CD4-positive, CD25-positive, alpha-beta regulatory T cell (primary cell): ENCODE measurements around the gene BTD. TPM values are rescaled to one million over a fixed set of nuclear protein-coding genes. Genes with fewer than 3 reads are reported as not detected.

Experiments
- ATAC-seq, 2 donors: fragments of 150-1000 bp; cut with Tn5 transposase; one replicate each; pipeline ENCODE4 v1.10.0; 2021; ENCODE audit warnings: low read depth in 2 of 2, moderate number of reproducible peaks in 2 of 2, moderate library complexity in 1 of 2
- DNase-seq, 3 donors: peaks; one replicate each; pipeline versions ENCODE4 v3.0.0 to v3.0.0-alpha.2; 2012 to 2022; ENCODE audit warnings: mixed read lengths in 1 of 3
- H3K27ac ChIP-seq: one replicate; pipeline ENCODE4 v1.7.0; 2013; ENCODE audit warnings: mild to moderate bottlenecking, low read length; ENCODE audit not compliant: insufficient read depth, poor library complexity, severe bottlenecking
- H3K27me3 ChIP-seq: one replicate; pipeline ENCODE4 v1.7.0; 2013; ENCODE audit warnings: low read length; ENCODE audit not compliant: control insufficient read depth, insufficient read depth
- H3K36me3 ChIP-seq: one replicate; pipeline ENCODE4 v1.7.0; 2013; ENCODE audit warnings: mild to moderate bottlenecking, low read length, moderate library complexity; ENCODE audit not compliant: control insufficient read depth, insufficient read depth
- H3K4me1 ChIP-seq: 2 replicates; pipeline ENCODE4 v1.7.0; 2013; ENCODE audit warnings: mild to moderate bottlenecking, low read length; ENCODE audit not compliant: insufficient read depth, control insufficient read depth, poor library complexity, severe bottlenecking
- H3K4me3 ChIP-seq: one replicate; pipeline ENCODE4 v1.7.0; 2013; ENCODE audit warnings: low read depth, mild to moderate bottlenecking, low read length, moderate library complexity
- H3K9me3 ChIP-seq, 2 experiments: 1 replicate in 1 of 2; 2 replicates in 1 of 2; pipeline ENCODE4 v1.7.0; 2013; ENCODE audit warnings: low read length in 2 of 2, mild to moderate bottlenecking in 1 of 2, moderate library complexity in 1 of 2; ENCODE audit not compliant: control insufficient read depth in 2 of 2
- H3K27ac Mint-ChIP-seq, 3 donors: one replicate each; pipeline ENCODE4 v1.8.0; 2020 to 2022; ENCODE audit warnings: mild to moderate bottlenecking in 3 of 3, mixed read lengths in 3 of 3, moderate library complexity in 2 of 3
- H3K27me3 Mint-ChIP-seq: one replicate; pipeline ENCODE4 v1.8.0; 2022; ENCODE audit warnings: mild to moderate bottlenecking, mixed read lengths
- H3K36me3 Mint-ChIP-seq: one replicate; pipeline ENCODE4 v1.8.0; 2020; ENCODE audit warnings: mixed read lengths
- H3K4me1 Mint-ChIP-seq, 4 donors: one replicate each; pipeline ENCODE4 v1.8.0; 2020 to 2022; ENCODE audit warnings: mixed read lengths in 4 of 4, mild to moderate bottlenecking in 1 of 4
- H3K4me3 Mint-ChIP-seq, 4 donors: one replicate each; pipeline ENCODE4 v1.8.0; 2020 to 2022; ENCODE audit warnings: mild to moderate bottlenecking in 4 of 4, mixed read lengths in 4 of 4, moderate library complexity in 3 of 4
- H3K9me3 Mint-ChIP-seq, 7 donors: one replicate each; pipeline ENCODE4 v1.8.0; 2020 to 2022; ENCODE audit warnings: mixed read lengths in 7 of 7, mild to moderate bottlenecking in 3 of 7, moderate library complexity in 2 of 7
- polyA plus RNA-seq, 4 donors: library from polyadenylated mRNA; unstranded; fragments of 300-500 nt; fragmentation: Illumina TruSeq; gene quantifications; one replicate each; pipeline ENCODE4 v1.2.3, GENCODE V29; 2021
- total RNA-seq: library from RNA; stranded (reverse); gene quantifications from one replicate; pipeline ENCODE4 v1.2.3, GENCODE V29; 2022

The BTD gene
- total and polyA plus RNA-seq, 5 donors from 2014 or later, result 22.7 to 35.8 (median 33.4) TPM

- Mint-ChIP-seq H3K4me1 (peaks cover 4 to 11% (median 5%) of the 10 kb centered on the region in 4 donors), H3K9me3 (peaks cover 1 to 21% (median 8%) of the 10 kb centered on the region in 7 donors), H3K27me3 (no peaks in the 10 kb centered on the region), H3K36me3 (peaks cover 9% of the 10 kb centered on the region), H3K27ac (no peak overlapping the region), H3K4me3 (no peak overlapping the region)
- Histone ChIP-seq H3K9me3 (peaks cover 17 to 24% of the 10 kb centered on the region in 2 experiments), H3K27me3 (no peaks in the 10 kb centered on the region), H3K36me3 (no peaks in the 10 kb centered on the region), H3K4me3 (no peak overlapping the region), H3K4me1 (no peaks in the 10 kb centered on the region), H3K27ac (no peak overlapping the region)
- DNase-seq (no peak), ATAC-seq (no peak)
Observed at GRCh38 chr3:15660055-15660935, 58.8 kb downstream of the BTD start.

GRCh38 chr3:15664144-15664543 is 62.6 kb downstream of the BTD start:
- Mint-ChIP-seq H3K4me1 (peaks cover 21 to 33% (median 26%) of the 10 kb centered on the region in 4 donors), H3K9me3 (peaks cover 0 to 15% (median 3%) of the 10 kb centered on the region in 7 donors), H3K27me3 (no peaks in the 10 kb centered on the region), H3K36me3 (peaks cover 20% of the 10 kb centered on the region), H3K4me3 (no peak overlapping the region), H3K27ac (no peak overlapping the region)
- Histone ChIP-seq H3K27ac (no peak overlapping the region), H3K4me3 (no peak overlapping the region), H3K36me3 (peaks cover 4% of the 10 kb centered on the region), H3K27me3 (no peaks in the 10 kb centered on the region), H3K4me1 (peaks cover 18% of the 10 kb centered on the region), H3K9me3 (no peaks in the 10 kb centered on the region)
- DNase-seq, result no peak
- ATAC-seq, result no peak

GRCh38 chr3:15665510-15666150 is 64.1 kb downstream of the BTD start:
- H3K27ac Mint-ChIP-seq, result peak overlapping the region in 1 of 3 donors; percentile 49
- no peaks in the 10 kb centered on the region for H3K27me3 ChIP-seq
- H3K9me3 Mint-ChIP-seq, result peaks cover 0 to 15% (median under 1%) of the 10 kb centered on the region in 7 donors
- DNase-seq (no peak), ATAC-seq (no peak)
- peaks cover 30% of the 10 kb centered on the region for H3K36me3 Mint-ChIP-seq
- H3K4me3 Mint-ChIP-seq, result no peak overlapping the region
- H3K4me1 Mint-ChIP-seq, result peaks cover 16 to 27% (median 23%) of the 10 kb centered on the region in 4 donors
- H3K4me1 ChIP-seq, result peaks cover 18% of the 10 kb centered on the region
- no peaks in the 10 kb centered on the region for H3K27me3 Mint-ChIP-seq
- H3K27ac ChIP-seq, result no peak overlapping the region
- no peaks in the 10 kb centered on the region for H3K9me3 ChIP-seq
- H3K4me3 ChIP-seq, result no peak overlapping the region
- H3K36me3 ChIP-seq, result peaks cover 17% of the 10 kb centered on the region

- Mint-ChIP-seq H3K4me3 (no peak overlapping the region), H3K36me3 (peaks cover 31% of the 10 kb centered on the region), H3K4me1 (peaks cover 18 to 27% (median 23%) of the 10 kb centered on the region in 4 donors), H3K9me3 (peaks cover 0 to 14% (median 0%) of the 10 kb centered on the region in 7 donors), H3K27ac (peak overlapping the region in 1 of 3 donors; percentile 14), H3K27me3 (no peaks in the 10 kb centered on the region)
- ATAC-seq (no peak), DNase-seq (no peak)
- Histone ChIP-seq H3K9me3 (no peaks in the 10 kb centered on the region), H3K4me3 (no peak overlapping the region), H3K4me1 (peaks cover 18% of the 10 kb centered on the region), H3K27ac (no peak overlapping the region), H3K36me3 (peaks cover 23% of the 10 kb centered on the region), H3K27me3 (no peaks in the 10 kb centered on the region)
Observed at GRCh38 chr3:15666277-15666676, 64.7 kb downstream of the BTD start.

GRCh38 chr3:15667484-15667883 is 65.9 kb downstream of the BTD start:
- H3K36me3 ChIP-seq, result peaks cover 32% of the 10 kb centered on the region
- H3K27ac ChIP-seq, result peak overlapping the region; percentile 43
- DNase-seq (peak; percentile 5 to 69 (median 60)), ATAC-seq (peak; percentile 88 to 90)
- no peaks in the 10 kb centered on the region for H3K9me3 ChIP-seq
- peaks cover 18% of the 10 kb centered on the region for H3K4me1 ChIP-seq
- peak overlapping the region in 1 of 4 donors; percentile 1 for H3K4me3 Mint-ChIP-seq
- no peaks in the 10 kb centered on the region for H3K27me3 Mint-ChIP-seq
- peaks cover 18 to 27% (median 23%) of the 10 kb centered on the region in 4 donors for H3K4me1 Mint-ChIP-seq
- H3K36me3 Mint-ChIP-seq, result peaks cover 31% of the 10 kb centered on the region
- H3K27ac Mint-ChIP-seq, result peak overlapping the region; percentile 39 to 72 (median 45)
- H3K4me3 ChIP-seq, result peak overlapping the region; percentile 53
- no peaks in the 10 kb centered on the region for H3K27me3 ChIP-seq
- peaks cover 0 to 5% (median 0%) of the 10 kb centered on the region in 7 donors for H3K9me3 Mint-ChIP-seq

GRCh38 chr3:15673536-15673935 is 72.0 kb downstream of the BTD start:
- H3K4me3 Mint-ChIP-seq, result no peak overlapping the region
- H3K27ac Mint-ChIP-seq, result no peak overlapping the region
- no peaks in the 10 kb centered on the region for H3K9me3 Mint-ChIP-seq
- DNase-seq, result no peak
- Histone ChIP-seq H3K9me3 (no peaks in the 10 kb centered on the region), H3K27ac (no peak overlapping the region), H3K4me1 (peaks cover under 1% of the 10 kb centered on the region), H3K27me3 (no peaks in the 10 kb centered on the region), H3K36me3 (peaks cover 73% of the 10 kb centered on the region), H3K4me3 (no peak overlapping the region)
- ATAC-seq, result no peak
- H3K36me3 Mint-ChIP-seq, result peaks cover 22% of the 10 kb centered on the region
- H3K4me1 Mint-ChIP-seq, result peaks cover 0 to 4% (median 3%) of the 10 kb centered on the region in 4 donors
- no peaks in the 10 kb centered on the region for H3K27me3 Mint-ChIP-seq

- Histone ChIP-seq H3K9me3 (no peaks in the 10 kb centered on the region), H3K27ac (no peak overlapping the region), H3K36me3 (peaks cover 65% of the 10 kb centered on the region), H3K4me1 (no peaks in the 10 kb centered on the region), H3K27me3 (no peaks in the 10 kb centered on the region), H3K4me3 (no peak overlapping the region)
- Mint-ChIP-seq H3K4me1 (no peaks in the 10 kb centered on the region), H3K4me3 (no peak overlapping the region), H3K36me3 (peaks cover 15% of the 10 kb centered on the region), H3K27ac (no peak overlapping the region), H3K9me3 (no peaks in the 10 kb centered on the region), H3K27me3 (no peaks in the 10 kb centered on the region)
- ATAC-seq, result no peak
- no peak for DNase-seq
Observed at GRCh38 chr3:15676259-15676658, 74.7 kb downstream of the BTD start.
